ENCODE results near the gene GPR108. TPM values are rescaled to one million over a fixed set of nuclear protein-coding genes. Genes with fewer than 3 reads are reported as not detected.
A peak's percentile ranks its signal among the peaks of the same experiment; 100 is the strongest.

The GPR108 gene
- total RNA-seq, 2 experiments from 2014 or later = 63.2 to 88.3 TPM

DNA sequence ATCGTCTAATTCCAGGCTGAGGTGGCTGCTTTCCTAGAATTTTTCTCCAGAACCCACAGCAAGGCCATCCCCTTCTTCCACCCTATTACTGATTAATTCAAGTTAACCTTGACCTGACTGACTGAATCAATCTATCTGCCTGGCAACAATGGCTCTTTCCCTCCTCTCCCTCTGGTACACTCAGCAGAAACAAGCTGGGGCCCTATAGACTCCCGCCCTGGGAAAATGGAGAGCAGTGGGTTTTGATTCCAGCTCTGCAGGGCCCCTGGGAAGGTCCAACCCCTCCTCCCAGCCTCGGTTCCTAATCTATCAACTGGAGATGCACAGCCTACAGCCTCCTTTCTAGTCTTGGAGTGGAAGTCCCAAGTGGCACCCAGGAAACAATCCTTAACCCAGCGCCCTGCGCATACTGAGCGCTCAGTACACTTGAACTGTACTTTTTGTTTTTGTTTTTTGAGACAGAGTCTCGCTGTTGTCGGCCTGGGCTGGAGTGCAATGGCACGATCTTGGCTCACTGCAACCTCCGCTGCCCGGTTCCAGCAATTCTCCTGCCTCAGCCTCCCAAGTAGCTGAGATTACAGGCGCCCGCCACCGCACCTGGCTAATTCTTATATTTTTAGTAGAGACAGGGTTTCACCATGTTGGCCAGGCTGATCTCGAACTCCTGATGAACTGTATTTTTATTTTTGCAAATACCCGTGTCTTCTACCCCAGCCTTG lies 11.7 kb downstream of the GPR108 start:
- intact Hi-C loops (cut with micrococcal nuclease; ENCODE audit: unreplicated experiment) = no loop called here

GRCh38 chr19:6724631-6725492 lies 12.5 kb downstream of the GPR108 start:
- H4K20me1 ChIP-seq (ENCODE audit: insufficient read depth, low read length) = no peaks in the 10 kb centered on the region
- no peaks in the 10 kb centered on the region for H3K9me2 ChIP-seq (ENCODE audit: insufficient read depth, low read length)
- H3K27ac ChIP-seq (ENCODE audit: low read depth, low read length, poor library complexity, severe bottlenecking) = no peak overlapping the region
- DNase-seq (ENCODE audit: low spot score) = no peak
- BruUV-seq (replicated peaks) = no TSS peak
- TF ChIP-seq CTCF (conservative IDR thresholded peaks at IDR 0.05; ENCODE audit: low read length) (no peak), EZH2phosphoT487 (IDR thresholded peaks at IDR 0.05; ENCODE audit: borderline replicate concordance, low read depth, low read length) (no peak)
- H3K9me3 ChIP-seq (ENCODE audit: low read length) = no peaks in the 10 kb centered on the region
- ChIA-PET POLR2A (no interaction called here), CTCF (ENCODE audit: unreplicated experiment) (no interaction called here)
- H3K4me3 ChIP-seq (ENCODE audit: low read depth, low read length, poor library complexity, severe bottlenecking) = no peak overlapping the region
- no peaks in the 10 kb centered on the region; the same call in 1 of the 2 replicates for H3K36me3 ChIP-seq (ENCODE audit: insufficient read depth, low read length)
- no peaks in the 10 kb centered on the region for H3K79me2 ChIP-seq (ENCODE audit: insufficient read depth, low read depth, low read length)
- intact Hi-C loops (cut with micrococcal nuclease; ENCODE audit: unreplicated experiment) = no loop called here
- H3K4me2 ChIP-seq (ENCODE audit: low read length) = peak overlapping the region; percentile 13; the same call in 1 of the 2 replicates
- no peak overlapping the region; the same call in 1 of the 2 replicates for H2AFZ ChIP-seq (ENCODE audit: low read length)
- peaks cover 63% of the 10 kb centered on the region for H3K4me1 ChIP-seq (ENCODE audit: insufficient read depth, low read length, poor library complexity, severe bottlenecking)

More for the DNA sequence above, 11.7 kb downstream of the GPR108 start:
- no peak for DNase-seq (ENCODE audit: low spot score)
- no peaks in the 10 kb centered on the region for H3K9me3 ChIP-seq (ENCODE audit: low read length)
- H3K79me2 ChIP-seq (ENCODE audit: insufficient read depth, low read depth, low read length) = no peaks in the 10 kb centered on the region
- no peaks in the 10 kb centered on the region; the same call in 1 of the 2 replicates for H3K36me3 ChIP-seq (ENCODE audit: insufficient read depth, low read length)
- no peak overlapping the region for H3K4me3 ChIP-seq (ENCODE audit: low read depth, low read length, poor library complexity, severe bottlenecking)
- ChIA-PET CTCF (ENCODE audit: unreplicated experiment) (no interaction called here), POLR2A (no interaction called here)
- no TSS peak for BruUV-seq (replicated peaks)
- no peak overlapping the region for H2AFZ ChIP-seq (ENCODE audit: low read length)
- TF ChIP-seq CTCF (conservative IDR thresholded peaks at IDR 0.05; ENCODE audit: low read length) (no peak), EZH2phosphoT487 (IDR thresholded peaks at IDR 0.05; ENCODE audit: borderline replicate concordance, low read depth, low read length) (no peak)
- no peaks in the 10 kb centered on the region for H4K20me1 ChIP-seq (ENCODE audit: insufficient read depth, low read length)
- peaks cover 58% of the 10 kb centered on the region for H3K4me1 ChIP-seq (ENCODE audit: insufficient read depth, low read length, poor library complexity, severe bottlenecking)
- 0 out of 2 replicates have a peak overlapping the region, but pooled peaks have one; percentile 13 for H3K4me2 ChIP-seq (ENCODE audit: low read length)
- no peaks in the 10 kb centered on the region for H3K9me2 ChIP-seq (ENCODE audit: insufficient read depth, low read length)
- H3K27ac ChIP-seq (ENCODE audit: low read depth, low read length, poor library complexity, severe bottlenecking) = no peak overlapping the region
